ENCODE data around the gene FCHO1.
"Not testable (repeated sequence)": the region's sequence is repeated elsewhere in the genome, so short reads cannot be mapped to it uniquely, and the experiment has no call there.

Gene FCHO1

GRCh38 chr19:17795495-17795856 lies 44.2 kb downstream of the FCHO1 start:
- no peak for DNase-seq

GRCh38 chr19:17796013-17796837 lies 44.9 kb downstream of the FCHO1 start:
- DNase-seq, result no peak

- DNase-seq, result no peak
Observed at GRCh38 chr19:17796838-17797423, 45.7 kb downstream of the FCHO1 start.

GRCh38 chr19:17797424-17798201 lies 46.3 kb downstream of the FCHO1 start:
- no peak for DNase-seq

GRCh38 chr19:17798599-17798998 lies 47.3 kb downstream of the FCHO1 start:
- not testable (repeated sequence) for DNase-seq

- DNase-seq, result no peak
Observed at GRCh38 chr19:17802137-17802858, 51.0 kb downstream of the FCHO1 start.

GRCh38 chr19:17803264-17803896 lies 52.1 kb downstream of the FCHO1 start:
- no peak for DNase-seq

GRCh38 chr19:17805427-17805826 lies 54.1 kb downstream of the FCHO1 start:
- no peak for DNase-seq

GRCh38 chr19:17806945-17807344 lies 55.7 kb downstream of the FCHO1 start:
- no peak for DNase-seq

GRCh38 chr19:17807731-17808316 lies 56.5 kb downstream of the FCHO1 start:
- DNase-seq, result no peak

GRCh38 chr19:17811103-17811502 lies 59.8 kb downstream of the FCHO1 start:
- no peak for DNase-seq

- no peak for DNase-seq
Observed at GRCh38 chr19:17811681-17812080, 60.4 kb downstream of the FCHO1 start.

GRCh38 chr19:17812099-17812498 lies 60.8 kb downstream of the FCHO1 start:
- DNase-seq, result no peak

GRCh38 chr19:17817668-17818363 lies 66.5 kb downstream of the FCHO1 start:
- no peak for DNase-seq

- DNase-seq, result no peak
Observed at GRCh38 chr19:17821190-17821589, 69.9 kb downstream of the FCHO1 start, which contains the start of gene INSL3. INSL3 (minus strand) TSS chr19:17821519; CDS start chr19:17821506, 13 bp downstream.

- no peak for DNase-seq
Observed at GRCh38 chr19:17824339-17824738, 73.1 kb downstream of the FCHO1 start.

GRCh38 chr19:17826508-17827056 lies 75.3 kb downstream of the FCHO1 start:
- DNase-seq, result no peak

GRCh38 chr19:17829855-17830566 lies 78.7 kb downstream of the FCHO1 start:
- DNase-seq, result peak; percentile 42 to 74 (median 69)

- peak; percentile 73 to 86 (median 74) for DNase-seq
Observed at GRCh38 chr19:17830567-17831418, 79.5 kb downstream of the FCHO1 start.
